IMR-90 (cell line): Measurements from ENCODE around the gene CTAGE1. TPM values are rescaled to one million over a fixed set of nuclear protein-coding genes. Genes with fewer than 3 reads are reported as not detected.

Experiments
- ATAC-seq: fragments of 200-7000 bp; cut with Tn5 transposase; 2 replicates; pipeline ENCODE4 v1.9.1; 2020; ENCODE audit warnings: low read depth, mild to moderate bottlenecking, moderate library complexity
- Bru-seq: library from RNA; stranded (reverse); fragments of 400-500 nt; gene quantifications from one replicate; lab custom pipeline; 2021; lab: Mats Ljungman, UMichigan
- BruChase-seq, 2 experiments: library from RNA; stranded (reverse); fragments of 400-500 nt; gene quantifications; one replicate each; lab custom pipeline; 2021; lab: Mats Ljungman, UMichigan
- BruUV-seq: library from RNA; stranded (reverse); fragments of 400-500 nt; replicated peaks from 2 replicates; lab custom pipeline; 2021; lab: Mats Ljungman, UMichigan
- CTCF ChIA-PET: fragments of 300-600 bp; formaldehyde crosslinking; extraction: SDS; loops from one replicate; lab custom pipeline; 2021; ENCODE audit warnings: antibody characterized with exemption; lab: Yijun Ruan, JAX
- POLR2A ChIA-PET: fragments of 300-600 bp; sonication (Branson Sonifier 250); formaldehyde crosslinking; loops from one replicate; lab custom pipeline; 2022; ENCODE audit warnings: antibody characterized with exemption; ENCODE audit not compliant: unreplicated experiment; lab: Charles Lee
- DNase-seq: peaks from one replicate; pipeline ENCODE4 v3.0.0; 2013
- H2AFZ ChIP-seq: replicated peaks from 2 replicates; pipeline ENCODE3; 2013; ENCODE audit warnings: low read length, mild to moderate bottlenecking; ENCODE audit not compliant: poor library complexity
- H2AK5ac ChIP-seq: 2 replicates; pipeline ENCODE4 v1.6.1; 2013; ENCODE audit warnings: low read depth, low read length, inconsistent platforms
- H2AK9ac ChIP-seq: replicated peaks from 2 replicates; pipeline ENCODE3; 2013; ENCODE audit warnings: mild to moderate bottlenecking, low read depth, low read length, moderate library complexity; ENCODE audit not compliant: poor library complexity
- H2BK120ac ChIP-seq: 2 replicates; pipeline ENCODE4 v1.6.1; 2013; ENCODE audit warnings: low read depth, low read length, inconsistent platforms
- H2BK15ac ChIP-seq: 3 replicates; pipeline ENCODE4 v1.6.1; 2013; ENCODE audit warnings: low read depth, low read length, inconsistent platforms
- H2BK20ac ChIP-seq: 2 replicates; pipeline ENCODE4 v1.6.1; 2013; ENCODE audit warnings: low read depth, mild to moderate bottlenecking, inconsistent platforms, low read length, moderate library complexity
- H2BK5ac ChIP-seq: 2 replicates; pipeline ENCODE4 v1.6.1; 2013; ENCODE audit warnings: mild to moderate bottlenecking, low read depth, low read length, inconsistent platforms; ENCODE audit not compliant: poor library complexity, severe bottlenecking
- H3K14ac ChIP-seq: replicated peaks from 2 replicates; pipeline ENCODE4 v1.6.1; 2013; ENCODE audit warnings: low read depth, low read length, inconsistent platforms
- H3K18ac ChIP-seq: 2 replicates; pipeline ENCODE4 v1.6.1; 2013; ENCODE audit warnings: low read depth, low read length, control low read depth
- H3K23ac ChIP-seq: 2 replicates; pipeline ENCODE4 v1.6.1; 2013; ENCODE audit warnings: low read depth, low read length, inconsistent platforms
- H3K27ac ChIP-seq: 2 replicates; pipeline ENCODE4 v1.5.1; 2013; ENCODE audit warnings: mild to moderate bottlenecking, control low read depth, low read length; ENCODE audit not compliant: insufficient read depth
- H3K27me3 ChIP-seq: 2 replicates; pipeline ENCODE4 v1.6.1; 2013; ENCODE audit warnings: low read length; ENCODE audit not compliant: control insufficient read depth, insufficient read depth
- H3K36me3 ChIP-seq: 2 replicates; pipeline ENCODE4 v1.6.1; 2013; ENCODE audit warnings: low read length, mixed read lengths; ENCODE audit not compliant: control insufficient read depth, insufficient read depth
- H3K4ac ChIP-seq: 2 replicates; pipeline ENCODE4 v1.6.1; 2013; ENCODE audit warnings: low read depth, low read length, inconsistent platforms
- H3K4me1 ChIP-seq: 2 replicates; pipeline ENCODE4 v1.6.1; 2013; ENCODE audit warnings: low read length, mixed read lengths; ENCODE audit not compliant: control insufficient read depth, insufficient read depth
- H3K4me2 ChIP-seq: 2 replicates; pipeline ENCODE4 v1.6.1; 2013; ENCODE audit warnings: low read depth, mild to moderate bottlenecking, control low read depth, low read length, moderate library complexity
- H3K4me3 ChIP-seq: 2 replicates; pipeline ENCODE4 v1.5.1; 2013; ENCODE audit warnings: low read depth, mild to moderate bottlenecking, control low read depth, low read length, moderate library complexity; ENCODE audit not compliant: insufficient read depth
- H3K56ac ChIP-seq: 2 replicates; pipeline ENCODE4 v1.6.1; 2013; ENCODE audit warnings: low read length, inconsistent platforms; ENCODE audit not compliant: insufficient read depth; ENCODE audit errors: extremely low read depth
- H3K79me1 ChIP-seq, 2 experiments: 2 replicates each; pipeline ENCODE4 v1.6.1; 2013; ENCODE audit warnings: low read length in 2 of 2, inconsistent platforms in 1 of 2, low read depth in 1 of 2
- H3K9ac ChIP-seq: 2 replicates; pipeline ENCODE4 v1.6.1; 2013; ENCODE audit warnings: low read depth, low read length, control low read depth
- H3K9me1 ChIP-seq: 2 replicates; pipeline ENCODE4 v1.6.1; 2013; ENCODE audit warnings: low read length, inconsistent platforms; ENCODE audit not compliant: insufficient read depth
- H3K9me3 ChIP-seq: 2 replicates; pipeline ENCODE4 v1.6.1; 2013; ENCODE audit warnings: low read length; ENCODE audit not compliant: control insufficient read depth, insufficient read depth
- H4K20me1 ChIP-seq: 2 replicates; pipeline ENCODE4 v1.6.1; 2013; ENCODE audit warnings: low read length, inconsistent platforms; ENCODE audit not compliant: insufficient read depth
- H4K5ac ChIP-seq: 2 replicates; pipeline ENCODE4 v1.6.1; 2013; ENCODE audit warnings: mild to moderate bottlenecking, low read depth, low read length, control low read depth
- H4K8ac ChIP-seq, 2 experiments: 2 replicates each; pipeline ENCODE4 v1.6.1; 2013; ENCODE audit warnings: low read depth in 2 of 2, low read length in 2 of 2, control low read depth in 1 of 2, inconsistent platforms in 1 of 2
- H4K91ac ChIP-seq: 2 replicates; pipeline ENCODE4 v1.6.1; 2013; ENCODE audit warnings: low read depth, low read length, inconsistent platforms; ENCODE audit not compliant: insufficient read depth
- CEBPB ChIP-seq: IDR thresholded peaks from 2 replicates; pipeline ENCODE4 v1.6.1; 2012; ENCODE audit warnings: low read depth, low read length, improper control_type of control experiment
- CHD1 ChIP-seq: IDR thresholded peaks from 2 replicates; pipeline ENCODE4 v1.6.1; 2012; ENCODE audit warnings: low read depth, low read length, improper control_type of control experiment
- CTCF ChIP-seq: conservative IDR thresholded peaks from 2 replicates; pipeline ENCODE4 v1.5.1; 2012; ENCODE audit warnings: mild to moderate bottlenecking, low read depth, low read length, improper control_type of control experiment
- FOS ChIP-seq: fragments of 150-350 bp; IDR thresholded peaks from 2 replicates; pipeline ENCODE4 v1.6.1; 2016; ENCODE audit warnings: low read depth, low read length
- MAFK ChIP-seq: IDR thresholded peaks from 2 replicates; pipeline ENCODE4 v1.6.1; 2012; ENCODE audit warnings: low read depth, low read length, improper control_type of control experiment
- MAZ ChIP-seq: IDR thresholded peaks from 2 replicates; pipeline ENCODE4 v1.6.1; 2012; ENCODE audit warnings: low read depth, mild to moderate bottlenecking, low read length, improper control_type of control experiment, moderate library complexity, borderline replicate concordance
- MXI1 ChIP-seq: IDR thresholded peaks from 2 replicates; pipeline ENCODE4 v1.6.1; 2012; ENCODE audit warnings: low read depth, mild to moderate bottlenecking, low read length, moderate library complexity, borderline replicate concordance
- RAD21 ChIP-seq: IDR thresholded peaks from 2 replicates; pipeline ENCODE4 v1.6.1; 2012; ENCODE audit warnings: low read length, improper control_type of control experiment
- WGBS, 2 experiments: methylation state at CpG; one replicate each; pipeline versions ENCODE4 v1.1.5 to v1.1.7; 2013; ENCODE audit warnings: missing lambda C conversion rate in 2 of 2; ENCODE audit not compliant: insufficient read length in 1 of 2; ENCODE audit errors: extremely low coverage in 2 of 2; 5-methylcytosine and 5-hydroxymethylcytosine counted together
- dilution Hi-C: fragments of 300-500 bp; cut with HindIII; formaldehyde crosslinking; loops from one replicate; pipeline ENCODE4 v1.14.3; 2018; ENCODE audit warnings: low sequenced_read_pairs; ENCODE audit not compliant: unreplicated experiment
- in situ Hi-C: fragments of 300-500 bp; cut with MboI; formaldehyde crosslinking; loops from 3 replicates; pipeline ENCODE4 v1.14.3; 2019; ENCODE audit warnings: low sequenced_read_pairs, inconsistent platforms, mixed read lengths
- intact Hi-C: fragments of 100-400 bp; cut with micrococcal nuclease; formaldehyde crosslinking; loops from 2 replicates; pipeline ENCODE4 v1.10.0; 2022
- long read RNA-seq: library from polyadenylated mRNA; unstranded; transcript quantifications from one replicate; pipeline ENCODE4 v2.0.0, GENCODE V29; 2021; ENCODE audit not compliant: unreplicated experiment
- polyA plus RNA-seq, 3 experiments: library from polyadenylated mRNA; depleted of rRNA; stranded (reverse); fragments of >200 nt; gene quantifications; 2 replicates each; pipeline ENCODE4 v1.2.3, GENCODE V29; 2012; ENCODE audit warnings: low replicate concordance in 1 of 3
- total RNA-seq: library from RNA; depleted of rRNA; stranded (reverse); fragments of >200 nt; gene quantifications from 2 replicates; pipeline ENCODE4 v1.2.3, GENCODE V29; 2012; rRNA removed
- TF ChIP-seq, protein P1 (sequence below): fragments of 150-350 bp; IDR thresholded peaks from 2 replicates; pipeline ENCODE4 v1.6.1; 2016; ENCODE audit warnings: low read depth, mild to moderate bottlenecking, low read length, moderate library complexity, borderline replicate concordance

CTAGE1 gene, protein sequence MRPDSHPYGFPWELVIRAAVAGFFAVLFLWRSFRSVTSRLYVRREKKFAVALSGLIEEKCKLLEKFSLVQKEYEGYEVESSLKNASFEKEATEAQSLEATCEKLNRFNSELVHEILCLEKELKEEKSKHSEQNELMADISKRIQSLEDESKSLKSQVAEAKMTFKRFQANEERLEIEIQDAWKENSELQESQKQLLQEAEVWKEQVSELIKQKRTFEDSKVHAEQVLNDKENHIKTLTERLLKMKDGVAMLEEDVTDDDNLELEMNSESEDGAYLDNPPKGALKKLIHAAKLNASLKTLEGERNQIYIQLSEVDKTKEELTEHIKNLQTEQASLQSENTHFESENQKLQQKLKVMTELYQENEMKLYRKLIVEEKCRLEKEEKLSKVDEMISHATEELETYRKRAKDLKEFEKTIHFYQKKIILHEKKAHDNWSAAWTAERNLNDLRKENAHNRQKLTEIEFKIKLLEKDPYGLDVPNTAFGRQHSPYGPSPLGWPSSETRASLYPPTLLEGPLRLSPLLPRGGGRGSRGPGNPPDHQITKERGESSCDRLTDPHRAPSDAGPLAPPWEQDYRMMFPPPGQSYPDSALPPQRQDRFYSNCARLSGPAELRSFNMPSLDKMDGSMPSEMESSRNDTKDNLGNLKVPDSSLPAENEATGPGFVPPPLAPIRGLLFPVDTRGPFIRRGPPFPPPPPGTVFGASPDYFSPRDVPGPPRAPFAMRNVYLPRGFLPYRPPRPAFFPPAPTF
- total RNA-seq: under 0.01 TPM in 1 of 2 replicates, not detected in the other
- 0.09 and 0.10 TPM in 2 replicates for polyA plus RNA-seq (2012; rRNA removed)
- 0.03 TPM in 1 of 2 replicates, not detected in the other for polyA plus RNA-seq (2012; cell fraction: cytosol; rRNA removed)
- 0.06 TPM in 1 of 2 replicates, not detected in the other for polyA plus RNA-seq (2012; cell fraction: nucleus; rRNA removed; ENCODE audit: low replicate concordance)
- percentile 13 among the genes with signal in this experiment for Bru-seq, nascent RNA
- not detected for BruChase-seq, experiment 1, labeled RNA remaining after a 6-hour chase
- BruChase-seq, experiment 2, labeled RNA remaining after a 2-hour chase: percentile 23 among the genes with signal in this experiment
- long read RNA-seq: 0 reads

DNA sequence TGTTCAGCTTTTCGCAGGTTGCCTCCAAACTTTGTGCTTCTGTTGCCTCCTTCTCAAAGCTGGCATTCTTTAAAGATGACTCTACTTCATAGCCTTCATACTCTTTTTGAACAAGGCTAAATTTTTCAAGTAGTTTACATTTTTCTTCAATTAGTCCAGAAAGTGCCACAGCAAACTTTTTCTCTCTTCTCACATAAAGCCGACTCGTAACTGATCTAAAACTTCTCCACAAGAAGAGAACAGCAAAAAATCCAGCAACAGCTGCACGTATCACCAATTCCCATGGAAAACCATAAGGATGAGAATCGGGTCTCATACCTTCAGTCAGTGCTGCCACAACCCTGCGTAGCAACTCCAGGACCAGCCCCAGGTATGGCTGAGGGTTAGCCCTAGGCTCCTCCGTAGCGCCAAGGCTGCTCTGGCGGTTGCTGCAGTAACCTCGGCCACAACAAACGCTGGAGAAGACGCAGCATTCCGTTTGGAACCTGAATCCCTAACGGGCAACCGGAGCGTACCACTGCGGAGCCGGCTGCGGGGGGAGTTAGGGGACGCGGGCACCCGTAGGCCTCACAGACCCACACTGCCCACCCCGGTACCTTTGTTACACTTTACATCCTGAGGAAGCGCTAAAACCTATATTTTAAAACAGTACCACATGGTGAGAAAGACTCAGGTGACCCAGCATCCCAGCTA lies at the start of gene CTAGE1:
TSS of gene CTAGE1 (minus strand) at position 420 of the 693 bp plus-strand sequence. CDS start at position 316, 104 bp downstream.
- H3K9me1 ChIP-seq: peaks cover 5% of the 10 kb centered on the region
- in situ Hi-C loops: no loop called here
- peak within 1 kb of the TSS; percentile 97 for H2BK20ac ChIP-seq
- dilution Hi-C loops: no loop called here
- H3K18ac ChIP-seq: peak within 1 kb of the TSS; percentile 99
- H2BK15ac ChIP-seq: peak within 1 kb of the TSS; percentile 97
- H3K27ac ChIP-seq: peak within 1 kb of the TSS; percentile 99
- H4K8ac ChIP-seq: peak within 1 kb of the TSS; percentile 88 to 93
- H3K4ac ChIP-seq: peak within 1 kb of the TSS; percentile 92
- peak within 1 kb of the TSS; percentile 94 for H2AK9ac ChIP-seq
- peak within 1 kb of the TSS; percentile 92 for H4K91ac ChIP-seq
- H3K27me3 ChIP-seq: no peaks in the 10 kb centered on the region
- ChIA-PET POLR2A (interaction anchor here (0.6 to 0.7 kb wide), 2 partner anchors 48 to 136 kb away, joined by 3 read pairs; no protein-coding TSS in a partner anchor), CTCF (no interaction called here)
- no peaks in the 10 kb centered on the region for H4K20me1 ChIP-seq
- peak within 1 kb of the TSS; percentile 62 for H3K56ac ChIP-seq
- peak within 1 kb of the TSS; percentile 98 for H2BK120ac ChIP-seq
- H2AFZ ChIP-seq: peak within 1 kb of the TSS; percentile 86
- H3K9me3 ChIP-seq: peaks cover 4% of the 10 kb centered on the region
- 70% methylated on average over 4 of the region's 24 CpGs; no CpG with 5 or more reads in 1 of the 2 experiments for WGBS, 2 experiments
- peak within 1 kb of the TSS; percentile 76; the same call in 1 of the 2 replicates for H3K4me2 ChIP-seq
- peak within 1 kb of the TSS; percentile 97 for H4K5ac ChIP-seq
- peak within 1 kb of the TSS; percentile 60; the same call in 1 of the 2 replicates for H3K9ac ChIP-seq
- H2AK5ac ChIP-seq: peak within 1 kb of the TSS; percentile 97
- peak within 1 kb of the TSS; percentile 64 for H3K23ac ChIP-seq
- H3K36me3 ChIP-seq: no peaks in the 10 kb centered on the region
- no TSS peak for BruUV-seq
- peak within 1 kb of the TSS; percentile 82 for H3K14ac ChIP-seq
- intact Hi-C loops: no loop called here
- H2BK5ac ChIP-seq: peak within 1 kb of the TSS; percentile 99
- peak; percentile 65 for DNase-seq
- H3K4me1 ChIP-seq: peaks cover 6% of the 10 kb centered on the region
- H3K4me3 ChIP-seq: no peak within 1 kb of the TSS
- H3K79me1 ChIP-seq: no peaks in the 10 kb centered on the region
- peak; percentile 44 for ATAC-seq
- TF ChIP-seq MAZ: no peak
- no peak for TF ChIP-seq CEBPB
- TF ChIP-seq MAFK: no peak
- TF ChIP-seq, protein P1, sequence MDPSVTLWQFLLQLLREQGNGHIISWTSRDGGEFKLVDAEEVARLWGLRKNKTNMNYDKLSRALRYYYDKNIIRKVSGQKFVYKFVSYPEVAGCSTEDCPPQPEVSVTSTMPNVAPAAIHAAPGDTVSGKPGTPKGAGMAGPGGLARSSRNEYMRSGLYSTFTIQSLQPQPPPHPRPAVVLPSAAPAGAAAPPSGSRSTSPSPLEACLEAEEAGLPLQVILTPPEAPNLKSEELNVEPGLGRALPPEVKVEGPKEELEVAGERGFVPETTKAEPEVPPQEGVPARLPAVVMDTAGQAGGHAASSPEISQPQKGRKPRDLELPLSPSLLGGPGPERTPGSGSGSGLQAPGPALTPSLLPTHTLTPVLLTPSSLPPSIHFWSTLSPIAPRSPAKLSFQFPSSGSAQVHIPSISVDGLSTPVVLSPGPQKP: no peak
- TF ChIP-seq RAD21: no peak
- TF ChIP-seq CHD1: no peak
- TF ChIP-seq MXI1: no peak
- TF ChIP-seq CTCF: no peak
- TF ChIP-seq FOS: no peak
